Activated CD8-positive, alpha-beta memory T cell treated with anti-CD3 and anti-CD28 coated beads for 4 hours (primary cell): ENCODE data around the gene NOL4L.
"Not testable (repeated sequence)": the region's sequence is repeated elsewhere in the genome, so short reads cannot be mapped to it uniquely, and the experiment has no call there.

Experiments
- DNase-seq, 2 donors: peaks; one replicate each; pipeline ENCODE4 v3.0.0-alpha.2; 2020; ENCODE audit warnings: low read depth in 2 of 2

The NOL4L gene

DNA sequence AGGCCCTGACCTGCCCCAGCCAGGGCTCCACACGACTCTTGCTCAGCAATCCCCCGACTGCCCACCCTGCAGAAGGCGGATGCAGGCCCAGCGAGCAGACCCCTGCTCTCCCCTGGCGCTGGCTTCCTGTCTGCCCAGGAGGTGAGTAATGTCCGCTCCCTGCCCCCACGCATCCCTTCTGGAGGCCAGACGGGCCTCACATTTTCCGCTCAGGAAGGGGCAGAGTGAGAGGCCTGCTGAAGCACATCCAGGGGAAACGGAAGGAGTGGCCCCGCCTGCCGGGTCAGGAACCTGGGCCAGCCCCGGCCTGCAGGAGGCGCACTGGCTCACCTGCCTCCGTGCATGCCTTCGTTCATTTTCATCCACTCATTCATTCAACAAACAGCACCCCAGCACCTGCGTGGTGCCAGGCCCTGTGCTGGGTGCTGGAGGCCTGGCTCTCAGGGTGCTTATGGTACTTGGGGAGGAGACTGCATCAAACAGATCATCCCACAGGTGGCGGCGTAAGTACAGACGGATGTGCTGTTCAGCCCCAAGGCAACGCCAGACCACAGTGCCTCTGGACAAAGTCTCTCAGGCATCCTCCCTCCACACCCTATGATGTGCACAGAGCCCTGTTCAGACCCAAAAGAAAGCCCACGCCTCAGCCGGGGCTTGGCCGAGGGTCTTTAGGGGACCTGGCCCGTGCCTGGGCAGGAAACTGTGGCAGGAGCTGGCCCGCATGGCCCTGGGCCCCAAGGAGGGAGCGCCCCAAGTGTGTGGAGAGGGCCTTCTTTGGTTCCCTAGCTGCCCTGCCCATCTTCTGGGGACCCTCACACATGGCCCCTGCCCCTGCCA, 114.9 kb downstream of the NOL4L start:
- no peak for DNase-seq

DNA sequence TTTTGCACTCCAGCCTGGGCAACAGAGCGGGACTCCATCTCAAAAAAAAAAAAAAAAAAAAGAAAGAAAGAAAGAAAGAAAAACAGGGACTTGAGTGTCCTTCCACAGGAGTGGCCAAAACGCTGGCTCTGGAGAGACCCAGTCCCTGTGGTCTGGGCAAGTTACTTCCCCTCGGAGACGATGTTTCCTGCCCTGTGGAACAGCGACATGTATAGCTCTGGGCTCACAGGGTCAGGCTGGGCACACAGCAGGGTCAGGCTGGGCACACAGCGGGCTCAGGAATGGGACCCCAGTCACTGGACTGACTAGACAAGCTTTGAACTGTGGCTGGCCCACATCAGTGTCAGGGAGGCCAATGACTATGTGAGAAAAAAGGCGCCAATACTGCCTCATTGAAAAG, 116.3 kb downstream of the NOL4L start:
- no peak for DNase-seq

DNA sequence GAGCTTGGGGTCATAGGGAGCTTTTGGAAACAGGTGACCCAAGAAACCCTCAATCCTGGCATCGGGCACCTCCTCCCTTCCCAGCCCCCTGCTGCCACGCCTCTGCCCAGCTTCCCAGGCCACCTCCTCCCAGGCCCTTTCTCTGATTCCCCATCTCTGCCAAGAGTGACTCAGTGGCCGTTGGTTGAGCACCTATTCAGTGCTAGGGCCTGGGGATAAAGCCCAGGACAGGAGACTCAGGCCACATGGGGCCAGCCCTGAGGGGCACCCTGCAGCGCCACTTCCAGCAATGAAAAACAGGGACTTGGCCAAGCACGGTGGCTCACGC, 116.9 kb downstream of the NOL4L start:
- no peak for DNase-seq

DNA sequence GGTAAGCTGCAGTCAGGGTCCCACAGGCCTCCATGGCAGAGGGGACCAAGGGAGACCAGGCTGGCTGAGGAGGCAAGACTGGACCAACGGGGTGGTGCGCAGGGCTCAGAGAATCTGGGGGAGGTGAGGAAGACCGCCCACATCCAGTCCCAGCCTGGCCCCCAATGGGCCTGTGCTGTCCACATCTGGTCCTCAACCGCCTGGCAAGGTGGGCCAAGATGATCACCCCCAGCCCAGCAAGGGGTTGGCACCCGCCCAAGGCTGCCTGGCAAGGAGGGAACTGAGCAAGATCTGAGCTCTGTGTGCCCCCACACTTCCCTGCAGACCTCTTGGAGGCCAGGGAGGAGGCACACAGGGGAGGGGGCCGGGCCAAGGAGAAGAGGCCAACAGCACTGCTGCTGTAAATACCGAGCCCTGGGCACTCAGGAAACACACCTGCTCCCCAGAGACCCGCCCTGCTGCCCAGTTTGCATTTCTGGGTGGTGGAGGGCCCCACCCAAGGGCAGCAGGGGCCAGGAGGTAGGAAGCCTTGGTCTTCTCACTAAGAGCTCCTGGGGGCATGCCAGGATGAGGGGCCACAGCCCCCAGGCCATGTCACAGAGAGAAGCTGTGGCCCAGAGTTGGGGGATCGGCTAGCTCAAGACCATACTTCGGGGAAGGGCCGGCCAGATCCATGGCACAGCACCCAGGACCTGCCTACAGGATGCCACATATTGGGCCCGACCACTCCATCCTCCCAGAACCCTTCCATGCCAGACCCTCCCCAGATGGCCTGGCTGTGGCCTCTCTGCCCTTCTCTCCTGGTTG, 117.4 kb downstream of the NOL4L start:
- no peak for DNase-seq

DNA sequence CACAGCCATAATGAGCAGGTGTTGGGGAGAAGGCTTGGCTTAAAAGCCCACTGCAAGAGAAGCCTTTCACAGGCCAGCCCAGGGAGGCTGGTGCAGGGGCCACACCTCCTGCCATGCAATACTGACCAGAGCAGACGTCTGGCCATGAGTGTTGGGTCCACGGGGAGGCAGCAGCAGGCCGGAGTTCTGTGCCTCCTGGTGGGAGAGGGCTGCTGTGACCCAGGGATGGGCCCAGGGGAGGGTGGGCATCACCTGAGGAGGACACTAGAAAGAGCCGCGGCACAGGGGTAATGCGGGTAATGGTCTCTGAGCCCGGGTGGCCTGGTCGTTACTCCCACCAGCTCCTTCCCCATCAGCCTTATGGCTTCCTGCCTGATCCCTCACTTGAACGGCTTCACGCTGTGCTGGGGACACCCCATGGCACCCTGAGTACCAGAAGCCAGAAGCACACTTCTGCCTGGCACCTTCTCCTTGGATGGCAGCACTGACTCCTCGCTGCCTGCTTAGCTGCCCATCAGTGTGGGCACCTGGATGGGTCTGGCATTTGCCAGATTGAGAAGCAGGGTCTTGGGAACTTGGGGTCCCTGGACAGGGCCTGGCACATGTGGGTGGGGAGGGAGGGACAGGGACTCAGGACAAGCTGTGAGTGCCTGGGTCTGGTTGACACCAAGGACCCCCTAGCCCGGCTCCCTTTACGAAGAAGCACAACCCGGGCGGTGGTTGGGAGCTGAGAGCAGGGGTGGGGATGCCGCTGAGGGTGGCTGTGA, 118.2 kb downstream of the NOL4L start:
- DNase-seq: no peak

DNA sequence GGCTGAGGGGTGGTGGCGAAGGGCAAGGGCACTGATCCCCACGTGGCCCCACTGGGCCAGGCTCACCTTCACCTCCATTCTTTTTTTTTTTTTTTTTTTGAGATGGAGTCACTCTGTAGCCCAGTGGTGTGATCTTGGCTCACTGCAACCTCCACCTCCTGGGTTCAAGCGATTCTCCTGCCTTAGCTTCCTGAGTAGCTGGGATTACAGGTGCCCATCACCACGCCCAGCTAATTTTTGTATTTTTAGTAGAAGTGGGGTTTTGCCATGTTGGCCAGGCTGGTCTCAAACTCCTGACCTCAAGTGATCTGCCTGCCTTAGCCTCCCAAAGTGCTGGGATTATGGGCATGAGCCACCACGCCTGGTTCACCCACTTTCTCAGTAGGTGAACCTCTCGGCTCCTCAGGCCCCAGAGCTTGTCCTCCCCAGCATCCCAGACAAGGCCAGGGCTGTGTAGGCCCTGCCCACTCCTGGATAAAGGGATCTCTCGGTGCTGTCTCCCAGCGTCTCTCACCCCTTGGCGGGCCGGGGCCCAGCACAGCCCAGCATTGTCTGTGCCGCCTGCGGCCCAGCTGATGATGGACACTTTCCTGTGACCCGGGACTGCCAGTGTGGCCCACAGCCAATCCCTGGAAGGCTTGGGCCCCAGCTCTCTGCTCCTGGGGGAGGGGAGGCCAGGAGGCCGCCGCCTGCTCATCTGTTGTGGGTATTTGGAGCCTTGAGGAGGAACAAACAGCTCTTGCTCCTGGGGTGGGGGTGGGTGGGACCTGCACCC, 119.0 kb downstream of the NOL4L start:
- DNase-seq: not testable (repeated sequence)

DNA sequence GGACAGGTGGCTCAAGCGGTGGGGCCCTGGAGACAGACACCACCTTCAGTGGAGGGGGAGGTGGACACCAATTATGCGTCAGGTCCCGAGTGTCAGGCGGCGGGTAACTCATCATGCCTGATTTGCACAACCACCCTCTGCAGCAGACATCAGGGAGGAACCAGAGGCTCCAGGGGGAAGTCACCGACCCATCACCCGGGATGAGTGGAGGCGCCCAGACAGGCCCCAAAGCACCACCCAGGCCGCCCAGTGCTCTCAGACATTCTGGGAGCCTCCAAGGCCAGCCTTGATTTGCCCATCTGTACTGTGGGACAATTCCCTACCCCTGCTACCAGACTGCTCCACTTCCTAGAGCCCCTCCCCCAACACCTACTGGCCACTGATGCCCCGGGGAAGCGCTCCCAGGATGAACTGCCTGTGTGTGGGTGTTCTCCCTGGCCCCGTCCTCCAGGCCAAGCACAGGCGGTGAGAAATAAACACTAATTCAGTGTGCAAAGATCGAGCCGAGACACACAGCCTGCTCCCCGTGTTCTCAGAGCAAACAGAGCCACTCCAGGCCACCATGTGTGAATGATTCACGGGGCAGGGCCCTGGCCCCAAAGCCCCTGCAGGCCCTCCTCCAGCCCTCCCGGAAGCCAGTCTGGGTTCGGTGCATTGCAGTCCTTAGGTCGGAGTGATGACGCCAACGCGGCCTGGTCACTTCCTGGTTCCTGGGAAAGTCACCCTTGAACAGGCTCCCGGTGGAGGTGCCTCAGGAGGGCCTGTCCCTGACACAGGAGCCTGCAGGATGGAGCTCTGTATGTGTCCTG, 119.8 kb downstream of the NOL4L start:
- DNase-seq: no peak

DNA sequence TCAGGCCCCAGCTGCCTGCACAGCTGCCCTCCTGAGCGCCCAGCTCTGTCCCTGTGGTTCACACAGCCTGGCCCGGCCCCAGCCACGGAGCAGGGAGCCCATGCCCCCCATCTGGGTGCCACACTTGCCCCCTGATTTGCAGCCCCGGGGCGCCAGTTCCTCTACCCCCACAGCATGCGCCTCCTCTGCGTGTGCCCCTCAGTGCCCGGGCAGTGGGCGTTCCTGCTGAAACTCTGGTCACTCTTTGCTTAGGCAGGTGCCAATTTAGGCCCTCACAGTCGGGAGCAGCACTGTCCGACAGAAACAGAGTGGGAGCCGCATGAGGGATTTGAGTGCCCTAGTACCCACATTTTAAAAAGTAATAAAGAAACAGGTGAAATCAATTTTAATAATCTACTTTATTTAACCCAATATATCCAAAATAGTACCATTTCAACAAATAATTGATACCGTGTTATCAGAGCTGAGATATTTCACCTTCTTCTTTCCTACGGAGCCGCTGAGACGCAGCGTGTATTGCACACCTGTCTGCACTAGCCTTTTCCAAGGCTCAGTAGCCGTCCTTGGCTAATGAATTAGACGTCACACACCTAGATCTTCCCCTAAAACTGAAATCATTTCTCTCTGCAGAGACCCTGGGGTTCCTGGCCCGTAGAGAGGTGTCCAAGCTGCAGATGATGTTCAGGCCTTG, 120.6 kb downstream of the NOL4L start:
- no peak for DNase-seq

DNA sequence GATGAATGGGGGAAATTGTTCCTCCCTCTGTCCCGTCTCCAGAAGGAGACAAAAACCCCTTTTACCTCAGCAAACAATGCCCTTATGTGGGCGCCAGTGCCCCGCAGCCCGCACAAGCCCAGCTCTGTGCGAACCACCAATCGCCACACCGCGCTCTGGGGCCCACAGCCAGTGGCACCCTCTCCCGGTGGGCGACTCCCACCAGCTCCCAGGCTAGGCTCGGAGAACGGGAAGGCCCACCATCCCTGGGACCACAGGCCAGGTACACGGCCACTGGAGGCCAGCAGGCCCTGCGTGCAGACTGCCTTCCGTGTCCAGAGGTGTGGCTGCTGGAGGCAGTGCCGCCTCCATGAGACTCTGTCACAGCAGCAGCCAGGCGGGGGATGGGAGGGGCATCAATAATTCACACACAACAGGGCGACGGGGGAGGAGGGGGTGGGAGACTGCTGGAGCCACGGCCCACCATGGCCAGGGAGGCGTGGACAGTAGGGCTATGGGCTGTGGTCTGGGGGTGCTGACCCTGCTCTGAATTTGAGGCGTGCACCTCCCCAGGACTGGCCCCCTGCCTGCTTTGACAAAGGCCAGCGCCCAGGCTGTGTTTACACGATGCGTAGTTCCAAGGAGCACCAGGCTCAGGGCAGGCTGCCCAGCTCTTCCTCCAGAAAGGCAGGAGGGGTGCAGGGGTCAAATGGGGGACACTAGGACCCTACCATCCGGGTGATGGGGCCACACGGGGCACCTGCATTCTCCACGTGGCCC, 121.3 kb downstream of the NOL4L start:
- DNase-seq: no peak

DNA sequence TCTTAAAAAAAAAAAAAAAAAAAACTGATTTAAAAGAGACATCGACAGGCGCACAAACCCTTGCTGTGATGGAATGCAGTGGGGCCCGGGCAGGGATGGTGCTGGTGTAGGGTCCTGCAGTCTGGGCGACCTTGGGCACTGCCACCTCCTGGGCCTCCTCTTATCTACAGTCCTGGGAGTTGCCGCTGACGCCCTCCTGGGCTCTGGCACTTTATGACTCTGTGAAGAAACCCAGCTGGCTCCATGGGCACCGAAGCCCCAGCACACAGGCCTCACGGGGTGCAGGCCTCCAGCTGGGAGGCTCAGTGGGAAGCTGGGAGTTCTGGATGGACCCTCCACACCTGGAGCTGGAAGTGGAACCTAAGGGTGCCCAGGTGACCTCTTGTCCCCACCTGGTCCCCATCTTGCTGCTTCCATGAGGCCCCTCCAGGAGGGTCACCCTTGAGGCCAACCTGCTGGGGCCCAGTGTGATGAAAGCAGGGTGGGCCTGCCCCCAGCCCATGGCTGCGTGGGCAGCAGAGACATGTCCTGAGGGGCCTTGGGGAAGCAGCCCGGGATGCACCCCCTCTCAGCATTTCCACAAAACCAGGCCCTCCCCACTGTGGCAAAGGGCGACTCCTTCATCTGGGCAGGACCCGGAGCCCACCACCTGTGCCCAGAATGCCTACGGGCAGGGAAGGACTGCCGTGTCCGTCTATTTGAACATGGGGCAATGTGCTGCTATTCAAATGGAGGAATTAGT, 122.1 kb downstream of the NOL4L start:
- DNase-seq: no peak

DNA sequence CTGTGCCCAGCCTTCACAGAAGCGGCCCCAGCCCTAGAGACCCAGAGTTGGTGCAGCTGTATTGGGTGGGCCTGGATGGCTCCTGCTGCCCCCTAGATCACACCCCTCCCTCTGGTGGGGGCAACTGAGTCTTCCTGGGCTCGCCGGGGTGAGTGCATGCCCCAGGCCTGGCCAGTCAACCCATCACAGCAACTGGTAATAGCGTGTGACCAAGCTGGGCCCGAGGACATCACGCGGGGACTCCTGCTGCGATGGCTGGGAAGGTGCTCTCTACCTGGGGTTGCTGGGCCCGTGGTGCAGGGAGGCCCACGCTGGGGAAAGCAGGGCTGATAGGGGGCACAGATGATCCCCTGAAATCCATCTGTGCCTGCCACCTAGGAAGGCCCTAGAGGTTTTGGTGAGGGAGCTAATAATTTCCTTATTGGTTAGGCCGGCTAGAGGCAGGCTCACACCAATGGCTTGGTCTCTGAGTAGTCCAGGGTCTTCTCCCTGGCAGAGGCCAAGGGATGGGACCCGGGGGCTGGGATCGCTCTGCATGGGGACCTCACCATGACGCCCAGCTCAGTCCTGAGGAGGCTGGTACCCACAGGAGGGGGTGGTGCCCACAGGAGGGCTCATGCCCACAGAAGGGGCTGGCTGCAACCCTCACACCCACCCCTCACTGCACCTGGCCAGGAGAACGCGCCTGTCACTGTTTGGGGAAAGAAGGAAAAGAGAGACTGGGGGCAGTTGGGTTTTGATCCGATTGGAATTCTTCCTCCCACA, 123.1 kb downstream of the NOL4L start:
- no peak for DNase-seq

DNA sequence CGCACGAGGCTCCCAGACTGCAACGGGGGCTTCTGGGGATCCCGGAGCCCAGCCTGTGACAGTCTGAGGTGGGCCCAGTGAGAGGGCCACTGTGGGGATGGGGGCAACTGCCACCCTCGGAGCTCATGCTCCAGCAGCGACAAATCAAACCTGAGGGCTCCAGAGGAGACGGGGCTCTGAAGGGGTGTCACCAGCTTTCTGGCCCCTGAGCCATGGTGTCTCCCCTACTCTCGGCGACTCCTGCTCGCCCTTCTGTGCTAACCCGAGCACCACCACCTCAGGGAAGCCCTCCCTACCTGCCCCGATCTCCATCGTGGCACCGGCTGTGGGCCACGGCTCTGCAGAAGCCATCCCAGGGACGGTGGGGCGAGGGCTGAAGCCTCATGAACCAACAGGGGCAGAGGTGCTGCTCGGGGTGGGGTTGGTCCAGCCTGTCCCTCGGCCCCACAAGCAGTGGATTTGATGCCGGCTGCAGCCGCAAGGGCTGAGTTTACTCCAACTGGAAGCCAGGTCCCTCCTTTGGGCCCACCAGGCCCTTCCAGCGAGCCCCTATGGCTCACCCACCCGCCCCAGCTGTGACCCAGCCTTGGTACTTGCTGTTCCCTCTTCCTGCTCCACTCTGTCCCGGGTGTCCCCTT, 124.3 kb downstream of the NOL4L start:
- no peak for DNase-seq

DNA sequence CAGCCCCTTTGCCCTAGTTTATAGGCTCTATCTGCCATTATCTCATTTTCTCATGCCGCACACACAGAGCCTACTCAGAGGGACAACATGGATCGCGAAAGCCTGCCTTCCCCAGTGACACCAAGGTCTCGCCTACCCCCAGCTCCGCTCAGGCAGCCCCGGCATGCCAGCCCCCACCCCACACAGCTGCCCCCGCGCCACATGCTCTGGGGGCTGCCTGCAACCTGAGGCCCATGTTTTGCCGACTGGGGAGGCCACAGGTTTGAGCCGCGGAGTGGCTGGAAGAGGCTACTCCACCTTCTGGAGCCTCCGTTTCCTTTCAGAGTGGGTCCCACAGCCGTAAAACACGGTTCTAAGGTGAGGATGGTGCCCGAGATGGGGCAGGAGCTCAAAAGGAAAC, 124.9 kb downstream of the NOL4L start:
- no peak for DNase-seq

DNA sequence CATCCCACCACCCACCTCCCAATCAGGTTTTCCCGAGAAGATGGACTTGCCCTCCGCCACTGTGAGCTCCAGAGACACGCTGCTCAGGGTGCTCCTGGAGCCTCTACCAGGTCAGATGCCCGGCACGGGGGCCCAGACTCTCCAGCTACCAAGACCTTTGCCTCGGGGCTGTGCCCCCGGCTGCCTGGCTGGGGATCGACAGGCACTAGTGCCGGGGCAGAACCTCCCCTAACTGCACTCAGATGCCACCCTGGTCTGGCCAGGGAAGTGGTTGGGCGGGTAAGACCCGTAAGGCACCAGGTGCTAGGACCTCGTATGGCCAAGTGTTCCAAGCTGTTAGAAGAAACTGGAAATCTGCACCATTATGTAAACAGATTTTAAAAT, 126.3 kb downstream of the NOL4L start:
- no peak for DNase-seq

DNA sequence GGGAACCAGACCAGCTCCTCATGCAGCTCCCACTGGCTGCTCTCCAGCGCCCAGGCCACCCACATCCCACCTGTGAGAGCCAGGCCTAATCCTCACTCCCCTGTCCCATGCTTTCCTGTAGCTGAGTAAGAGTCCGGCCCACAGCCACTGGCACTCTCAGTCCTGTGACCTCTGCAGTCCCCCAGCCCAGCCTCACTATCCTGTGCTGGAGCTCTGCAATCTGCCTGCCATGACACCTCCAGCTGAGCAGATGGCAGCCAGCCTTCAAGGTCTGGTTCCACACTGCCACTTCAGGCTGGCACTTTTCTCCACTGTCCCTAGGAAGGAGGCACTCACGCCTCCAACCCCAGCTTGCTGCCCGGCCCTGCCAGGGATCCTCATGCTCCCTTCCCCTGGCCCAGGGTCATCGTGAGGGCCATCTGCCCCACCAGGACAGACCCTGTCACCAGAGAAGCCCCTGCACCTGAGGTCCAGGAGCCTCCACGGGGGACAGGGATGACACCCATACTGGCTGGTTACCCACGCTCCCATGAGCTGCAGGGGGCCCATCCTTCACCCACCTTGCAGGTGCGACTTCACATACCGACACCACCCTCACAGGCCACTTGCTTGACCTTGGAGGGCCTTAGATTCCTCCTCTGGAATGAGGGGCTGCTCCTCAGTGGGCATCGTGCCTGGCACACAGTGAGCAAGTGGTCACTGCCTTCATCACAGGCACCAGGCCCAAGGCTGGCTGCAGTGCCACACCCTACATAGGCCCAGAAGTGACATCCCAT, 126.9 kb downstream of the NOL4L start:
- DNase-seq: no peak

DNA sequence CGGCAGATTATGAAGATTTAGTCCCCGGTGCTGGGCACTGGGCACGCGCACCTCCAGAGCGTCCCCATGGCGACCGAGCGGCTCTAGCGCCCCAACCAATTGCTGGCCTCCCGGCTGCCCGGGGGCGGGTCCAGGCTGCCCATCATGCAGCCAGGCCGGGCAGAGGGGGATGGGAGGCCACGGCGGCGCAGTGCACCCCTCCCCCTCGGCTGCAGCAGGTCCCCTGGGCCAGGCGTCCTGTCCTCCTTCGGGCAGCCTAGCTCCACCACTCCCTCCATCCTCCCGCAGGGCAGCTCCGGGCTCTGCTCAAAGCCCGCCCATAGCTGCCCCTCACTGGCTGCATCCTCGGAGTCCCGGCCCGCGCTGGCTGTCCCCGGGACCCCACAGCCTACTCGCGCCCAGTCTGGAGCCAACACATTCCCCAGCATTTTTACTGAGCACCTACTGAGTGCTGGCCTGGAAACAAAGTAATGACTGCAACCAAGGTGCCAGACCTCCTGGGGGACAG, 127.6 kb downstream of the NOL4L start:
- DNase-seq: no peak
